ENCODE results near the gene KSR1. TPM values are rescaled to one million over a fixed set of nuclear protein-coding genes. Genes with fewer than 3 reads are reported as not detected.
A peak's percentile ranks its signal among the peaks of the same experiment; 100 is the strongest.

Gene KSR1
- total and polyA plus RNA-seq, 2 of the 4 experiments (the other 2 are of a cell fraction): 12.5 to 21.9 TPM

- peaks cover 22% of the 10 kb centered on the region for H3K36me3 ChIP-seq (ENCODE audit: control insufficient read depth, insufficient read depth, low read length)
- dilution Hi-C loops (cut with HindIII; ENCODE audit: low sequenced_read_pairs, unreplicated experiment): no loop called here
- H2BK120ac ChIP-seq (ENCODE audit: low read depth, low read length): peak overlapping the region; percentile 96
- ChIA-PET CTCF (interaction anchor here (0.6 to 1.7 kb wide), 7 partner anchors 10 to 105 kb away, joined by 3 to 5 read pairs (median 3); no protein-coding TSS in a partner anchor), POLR2A (ENCODE audit: unreplicated experiment) (no interaction called here)
- no peak overlapping the region for H3K4me3 ChIP-seq (ENCODE audit: insufficient read depth, low read depth, low read length)
- no peaks in the 10 kb centered on the region for H3K27me3 ChIP-seq (ENCODE audit: control insufficient read depth, insufficient read depth, low read length)
- H2BK20ac ChIP-seq (ENCODE audit: low read depth, low read length): peak overlapping the region; percentile 94
- H3K14ac ChIP-seq (replicated peaks; ENCODE audit: low read depth, low read length): peak overlapping the region; percentile 97
- TF ChIP-seq NFE2L2 (IDR thresholded peaks at IDR 0.05; ENCODE audit: low read depth, low read length) (no peak), MAFK (IDR thresholded peaks at IDR 0.05; ENCODE audit: low read depth, low read length) (no peak), SMC3 (IDR thresholded peaks at IDR 0.05; ENCODE audit: low read depth, low read length) (peak; percentile 40; the same call in 1 of the 2 replicates), RAD21 (IDR thresholded peaks at IDR 0.05; ENCODE audit: low read length) (peak; percentile 63), CTCF (conservative IDR thresholded peaks at IDR 0.05; ENCODE audit: low read depth, low read length) (peak; percentile 50), POLR2A (IDR thresholded peaks at IDR 0.05; ENCODE audit: low read depth, low read length) (peak; percentile 47; the same call in 1 of the 2 replicates), BHLHE40 (IDR thresholded peaks at IDR 0.05; ENCODE audit: low read depth, low read length) (no peak), USF2 (IDR thresholded peaks at IDR 0.05; ENCODE audit: low read depth, low read length) (peak; percentile 43; the same call in 1 of the 2 replicates), CEBPB (IDR thresholded peaks at IDR 0.05; ENCODE audit: low read depth, low read length) (peak; percentile 81), RCOR1 (IDR thresholded peaks at IDR 0.05; ENCODE audit: insufficient replicate concordance, low read length) (peak; percentile 16)
- H3K9me1 ChIP-seq (ENCODE audit: insufficient read depth, low read length): peaks cover 30% of the 10 kb centered on the region
- H2AFZ ChIP-seq (replicated peaks; ENCODE audit: low read length, poor library complexity): peak overlapping the region; percentile 83
- DNase-seq (peak; percentile 93), ATAC-seq (ENCODE audit: low read depth) (peak; percentile 79)
- peak overlapping the region; percentile 58 for H2BK5ac ChIP-seq (ENCODE audit: low read depth, low read length, poor library complexity, severe bottlenecking)
- in situ Hi-C loops (cut with MboI; ENCODE audit: low sequenced_read_pairs): no loop called here
- intact Hi-C loops (cut with micrococcal nuclease): loop anchor here (1.0 kb wide), 1 partner anchor 206 kb away; no protein-coding TSS in a partner anchor
- BruUV-seq (replicated peaks): no TSS peak
- peak overlapping the region; percentile 21 for H3K4me2 ChIP-seq (ENCODE audit: low read depth, low read length)
- peak overlapping the region; percentile 93 for H3K23ac ChIP-seq (ENCODE audit: low read depth, low read length)
- peak overlapping the region; percentile 96 for H3K4ac ChIP-seq (ENCODE audit: low read depth, low read length)
- peak overlapping the region; percentile 85 for H4K5ac ChIP-seq (ENCODE audit: low read depth, low read length)
- H3K18ac ChIP-seq (ENCODE audit: low read depth, low read length): peak overlapping the region; percentile 88
- H2BK15ac ChIP-seq (ENCODE audit: low read depth, low read length): peak overlapping the region; percentile 74; the same call in 2 of the 3 replicates
- peak overlapping the region; percentile 66 to 97 for H4K8ac ChIP-seq (ENCODE audit: low read depth in 2 of 2, low read length in 2 of 2)
- H3K9me3 ChIP-seq (ENCODE audit: control insufficient read depth, insufficient read depth, low read length): no peaks in the 10 kb centered on the region
- H2AK9ac ChIP-seq (replicated peaks; ENCODE audit: low read depth, low read length, poor library complexity): peak overlapping the region; percentile 94
- peak overlapping the region; percentile 37 for H3K56ac ChIP-seq (ENCODE audit: extremely low read depth, insufficient read depth, low read length)
- peaks cover 43 to 86% of the 10 kb centered on the region in 2 experiments for H3K79me1 ChIP-seq (ENCODE audit: low read depth in 1 of 2, low read length in 2 of 2)
- H4K91ac ChIP-seq (ENCODE audit: insufficient read depth, low read depth, low read length): peak overlapping the region; percentile 90
- H3K27ac ChIP-seq (ENCODE audit: insufficient read depth, low read length): peak overlapping the region; percentile 86
- H2AK5ac ChIP-seq (ENCODE audit: low read depth, low read length): peak overlapping the region; percentile 93
- WGBS, 2 experiments (ENCODE audit: extremely low coverage in 2 of 2, insufficient read length in 1 of 2): 0% methylated on average over 3 of the region's 22 CpGs; no CpG with 5 or more reads in 1 of the 2 experiments
- peaks cover 5% of the 10 kb centered on the region; the same call in 1 of the 2 replicates for H4K20me1 ChIP-seq (ENCODE audit: insufficient read depth, low read length)
- peak overlapping the region; percentile 31 for H3K9ac ChIP-seq (ENCODE audit: low read depth, low read length)
- H3K4me1 ChIP-seq (ENCODE audit: control insufficient read depth, insufficient read depth, low read length): peaks cover 20% of the 10 kb centered on the region
Measured at GRCh38 chr17:27559506-27560481, 103.5 kb downstream of the KSR1 start.
